Measurements from ENCODE around the gene SLC9B2. TPM values are rescaled to one million over a fixed set of nuclear protein-coding genes. Genes with fewer than 3 reads are reported as not detected.

SLC9B2 gene
- polyA plus RNA-seq, 2 of the 4 experiments (the other 2 are of a cell fraction), result 7.3 to 9.2 TPM

DNA sequence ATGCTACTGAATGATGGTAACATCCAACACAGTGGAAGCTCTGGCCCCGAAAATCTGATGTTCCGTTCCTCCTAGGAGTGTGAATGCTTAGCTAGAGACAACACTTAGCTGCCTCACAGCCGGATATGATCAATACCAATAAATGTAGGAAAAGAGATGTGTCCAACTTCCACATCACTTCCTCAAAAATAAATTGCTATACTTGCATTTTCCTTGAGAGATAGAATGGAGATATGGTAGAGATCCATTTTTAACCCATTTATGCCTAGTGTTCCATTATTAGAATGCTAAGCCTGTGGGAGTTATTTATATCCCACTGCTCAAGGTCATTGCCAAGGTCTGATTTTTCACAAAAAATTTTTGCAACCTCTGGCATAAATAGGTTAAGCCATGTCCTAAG, 51.6 kb downstream of the SLC9B2 start:
- ATAC-seq (no peak), FAIRE-seq (no peak), DNase-seq (ENCODE audit: low read depth in 1 of 2, low spot score in 1 of 2) (no peak)
- no peaks in the 10 kb centered on the region for H3K4me1 ChIP-seq
- ChIA-PET CTCF (no interaction called here), POLR2A (no interaction called here)
- H3K9me3 ChIP-seq, result no peaks in the 10 kb centered on the region
- H3K27ac ChIP-seq, result no peak overlapping the region
- TF ChIP-seq MAFK (IDR thresholded peaks at IDR 0.05; ENCODE audit: partially characterized antibody), result peak; percentile 54
- no peak for TF ChIP-seq POLR2AphosphoS2 (conservative IDR thresholded peaks at IDR 0.05; ENCODE audit: low read length)
- no peak for TF ChIP-seq CHD2 (IDR thresholded peaks at IDR 0.05; ENCODE audit: low read length, partially characterized antibody)
- H3K4me3 ChIP-seq, result no peak overlapping the region
- no peak overlapping the region for H3K4me2 ChIP-seq
- 46% methylated on average over 3 of the region's 3 CpGs for WGBS (ENCODE audit: missing lambda C conversion rate)

DNA sequence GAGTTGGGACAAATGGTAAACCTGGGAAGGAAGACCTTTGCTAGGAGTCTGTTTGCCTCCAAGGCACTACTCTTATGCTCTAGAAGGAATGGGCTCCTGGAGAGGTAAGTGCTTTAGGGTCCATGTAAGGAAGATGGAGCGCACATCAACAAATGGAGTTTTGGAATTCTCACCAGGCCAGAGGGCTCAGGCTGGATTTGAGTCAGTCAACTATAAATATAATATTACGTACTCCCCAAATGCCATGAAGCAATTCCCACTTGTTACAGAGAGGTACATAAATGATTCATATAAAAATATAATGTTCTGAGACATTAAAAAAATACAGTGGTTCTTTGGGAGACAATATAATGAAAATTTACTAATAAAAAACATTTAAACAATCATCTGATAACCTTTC, 55.4 kb downstream of the SLC9B2 start:
- peaks cover 5% of the 10 kb centered on the region; the same call in 2 of the 3 replicates for H3K4me1 ChIP-seq
- no peak overlapping the region for H3K27ac ChIP-seq
- POLR2A ChIA-PET, result no interaction called here
- DNase-seq (ENCODE audit: low read depth in 1 of 2, low spot score in 1 of 2), result no peak
- no peak for FAIRE-seq
- H3K4me2 ChIP-seq, result no peak overlapping the region
- no peak for ATAC-seq
- H3K9me3 ChIP-seq, result no peaks in the 10 kb centered on the region
- TF ChIP-seq FOSB (CRISPR knock-in tag; IDR thresholded peaks at IDR 0.05) (no peak), CHD4 (IDR thresholded peaks at IDR 0.05; ENCODE audit: borderline replicate concordance) (no peak), RARB (CRISPR knock-in tag; IDR thresholded peaks at IDR 0.05) (no peak), SMC3 (IDR thresholded peaks at IDR 0.05) (no peak), NR3C1 (IDR thresholded peaks at IDR 0.05) (no peak)
- H3K4me3 ChIP-seq, result no peak overlapping the region
- 90% methylated on average over 2 of the region's 2 CpGs for WGBS (ENCODE audit: missing lambda C conversion rate)
- CTCF ChIA-PET, result no interaction called here

DNA sequence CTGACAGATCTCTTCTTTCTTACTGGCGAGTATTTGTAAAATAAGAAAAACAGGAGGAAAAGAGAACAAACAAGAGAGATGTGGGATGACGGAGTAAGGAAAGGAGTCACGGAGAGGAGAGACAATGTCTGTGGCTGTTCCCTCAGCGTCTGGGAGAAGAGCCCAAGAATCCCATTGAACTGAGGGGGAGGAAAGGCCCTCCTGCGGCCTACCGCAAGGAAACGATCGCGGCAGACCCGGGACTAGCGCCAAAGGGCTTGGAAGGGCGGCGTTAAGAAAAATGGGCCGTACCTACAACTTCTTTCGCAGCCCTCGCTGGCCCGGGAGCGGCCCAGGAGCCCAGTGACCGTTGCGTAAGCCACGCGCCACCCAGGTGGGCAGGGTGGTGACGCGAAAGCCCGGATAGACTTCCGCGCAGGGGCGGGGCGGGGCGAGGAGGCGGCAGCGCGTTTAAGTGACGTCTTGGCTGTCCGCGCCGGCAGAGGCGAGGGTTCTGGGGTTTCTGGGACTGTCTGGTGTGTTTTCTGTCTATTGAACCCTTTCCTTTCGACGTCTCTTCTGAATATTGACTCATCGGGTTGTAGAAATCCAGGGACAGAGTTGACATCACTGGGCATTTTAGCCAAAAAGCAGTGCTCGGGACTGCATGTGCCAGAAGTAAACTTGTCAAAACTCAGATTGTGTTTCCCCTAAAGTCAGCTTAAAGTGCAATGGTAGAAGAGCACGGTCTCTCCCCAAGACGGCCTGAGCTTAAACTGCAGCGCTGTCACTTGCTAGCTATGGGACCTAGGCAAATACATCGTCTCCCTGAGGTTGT, 57.0 kb downstream of the SLC9B2 start, which contains the start of gene SLC9B1:
SLC9B1 (minus strand) TSS at position 398 of the 817 bp plus-strand sequence. CDS start 27,994 bp downstream, outside the sequence.
- no peak for FAIRE-seq
- peak within 1 kb of the TSS; percentile 84 for H3K4me2 ChIP-seq
- POLR2A ChIA-PET, result interaction anchor here (1.0 kb wide), 1 partner anchor 191 kb away, joined by 5 read pairs; no protein-coding TSS in a partner anchor
- peak; percentile 98 to 99 for ATAC-seq
- H3K4me3 ChIP-seq, result peak within 1 kb of the TSS; percentile 51
- no peaks in the 10 kb centered on the region for H3K9me3 ChIP-seq
- WGBS (ENCODE audit: missing lambda C conversion rate), result 3% methylated on average over 37 of the region's 46 CpGs
- CTCF ChIA-PET, result interaction anchor here (0.9 to 1.0 kb wide), 3 partner anchors 10 to 399 kb away, joined by 3 to 4 read pairs (median 4); no protein-coding TSS in a partner anchor
- DNase-seq (ENCODE audit: low read depth in 1 of 2, low spot score in 1 of 2), result peak; percentile 66 to 95
- H3K27ac ChIP-seq, result peak within 1 kb of the TSS; percentile 88 to 90
- peaks cover 5% of the 10 kb centered on the region; the same call in 2 of the 3 replicates for H3K4me1 ChIP-seq
- TF ChIP-seq, protein P1, sequence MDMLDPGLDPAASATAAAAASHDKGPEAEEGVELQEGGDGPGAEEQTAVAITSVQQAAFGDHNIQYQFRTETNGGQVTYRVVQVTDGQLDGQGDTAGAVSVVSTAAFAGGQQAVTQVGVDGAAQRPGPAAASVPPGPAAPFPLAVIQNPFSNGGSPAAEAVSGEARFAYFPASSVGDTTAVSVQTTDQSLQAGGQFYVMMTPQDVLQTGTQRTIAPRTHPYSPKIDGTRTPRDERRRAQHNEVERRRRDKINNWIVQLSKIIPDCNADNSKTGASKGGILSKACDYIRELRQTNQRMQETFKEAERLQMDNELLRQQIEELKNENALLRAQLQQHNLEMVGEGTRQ (IDR thresholded peaks at IDR 0.05), result 0 out of 2 replicates have a peak, but pooled peaks have one; percentile 14
- TF ChIP-seq EP300 (IDR thresholded peaks at IDR 0.05), result no peak
- no peak for TF ChIP-seq TFCP2L1 (CRISPR knock-in tag; IDR thresholded peaks at IDR 0.05)
- TF ChIP-seq ZSCAN20 (CRISPR knock-in tag; IDR thresholded peaks at IDR 0.05), result no peak
- no peak for TF ChIP-seq CBX2 (IDR thresholded peaks at IDR 0.05; ENCODE audit: borderline replicate concordance, low read depth)
- TF ChIP-seq MAZ (IDR thresholded peaks at IDR 0.05; ENCODE audit: borderline replicate concordance, low read depth, low read length), result 0 out of 2 replicates have a peak, but pooled peaks have one; percentile 24
- TF ChIP-seq, protein P2, sequence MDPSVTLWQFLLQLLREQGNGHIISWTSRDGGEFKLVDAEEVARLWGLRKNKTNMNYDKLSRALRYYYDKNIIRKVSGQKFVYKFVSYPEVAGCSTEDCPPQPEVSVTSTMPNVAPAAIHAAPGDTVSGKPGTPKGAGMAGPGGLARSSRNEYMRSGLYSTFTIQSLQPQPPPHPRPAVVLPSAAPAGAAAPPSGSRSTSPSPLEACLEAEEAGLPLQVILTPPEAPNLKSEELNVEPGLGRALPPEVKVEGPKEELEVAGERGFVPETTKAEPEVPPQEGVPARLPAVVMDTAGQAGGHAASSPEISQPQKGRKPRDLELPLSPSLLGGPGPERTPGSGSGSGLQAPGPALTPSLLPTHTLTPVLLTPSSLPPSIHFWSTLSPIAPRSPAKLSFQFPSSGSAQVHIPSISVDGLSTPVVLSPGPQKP (IDR thresholded peaks at IDR 0.05; ENCODE audit: low read depth, low read length), result no peak
- no peak for TF ChIP-seq RFX5 (IDR thresholded peaks at IDR 0.05)
- TF ChIP-seq, protein P3, sequence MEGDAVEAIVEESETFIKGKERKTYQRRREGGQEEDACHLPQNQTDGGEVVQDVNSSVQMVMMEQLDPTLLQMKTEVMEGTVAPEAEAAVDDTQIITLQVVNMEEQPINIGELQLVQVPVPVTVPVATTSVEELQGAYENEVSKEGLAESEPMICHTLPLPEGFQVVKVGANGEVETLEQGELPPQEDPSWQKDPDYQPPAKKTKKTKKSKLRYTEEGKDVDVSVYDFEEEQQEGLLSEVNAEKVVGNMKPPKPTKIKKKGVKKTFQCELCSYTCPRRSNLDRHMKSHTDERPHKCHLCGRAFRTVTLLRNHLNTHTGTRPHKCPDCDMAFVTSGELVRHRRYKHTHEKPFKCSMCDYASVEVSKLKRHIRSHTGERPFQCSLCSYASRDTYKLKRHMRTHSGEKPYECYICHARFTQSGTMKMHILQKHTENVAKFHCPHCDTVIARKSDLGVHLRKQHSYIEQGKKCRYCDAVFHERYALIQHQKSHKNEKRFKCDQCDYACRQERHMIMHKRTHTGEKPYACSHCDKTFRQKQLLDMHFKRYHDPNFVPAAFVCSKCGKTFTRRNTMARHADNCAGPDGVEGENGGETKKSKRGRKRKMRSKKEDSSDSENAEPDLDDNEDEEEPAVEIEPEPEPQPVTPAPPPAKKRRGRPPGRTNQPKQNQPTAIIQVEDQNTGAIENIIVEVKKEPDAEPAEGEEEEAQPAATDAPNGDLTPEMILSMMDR (IDR thresholded peaks at IDR 0.05), result no peak
- no peak for TF ChIP-seq CHD2 (IDR thresholded peaks at IDR 0.05; ENCODE audit: low read length, partially characterized antibody)
- TF ChIP-seq, protein P4, sequence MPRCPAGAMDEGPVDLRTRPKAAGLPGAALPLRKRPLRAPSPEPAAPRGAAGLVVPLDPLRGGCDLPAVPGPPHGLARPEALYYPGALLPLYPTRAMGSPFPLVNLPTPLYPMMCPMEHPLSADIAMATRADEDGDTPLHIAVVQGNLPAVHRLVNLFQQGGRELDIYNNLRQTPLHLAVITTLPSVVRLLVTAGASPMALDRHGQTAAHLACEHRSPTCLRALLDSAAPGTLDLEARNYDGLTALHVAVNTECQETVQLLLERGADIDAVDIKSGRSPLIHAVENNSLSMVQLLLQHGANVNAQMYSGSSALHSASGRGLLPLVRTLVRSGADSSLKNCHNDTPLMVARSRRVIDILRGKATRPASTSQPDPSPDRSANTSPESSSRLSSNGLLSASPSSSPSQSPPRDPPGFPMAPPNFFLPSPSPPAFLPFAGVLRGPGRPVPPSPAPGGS (IDR thresholded peaks at IDR 0.05), result peak; percentile 40; the same call in 1 of the 3 replicates
- TF ChIP-seq RARB (CRISPR knock-in tag; IDR thresholded peaks at IDR 0.05), result no peak
- TF ChIP-seq, protein P5, sequence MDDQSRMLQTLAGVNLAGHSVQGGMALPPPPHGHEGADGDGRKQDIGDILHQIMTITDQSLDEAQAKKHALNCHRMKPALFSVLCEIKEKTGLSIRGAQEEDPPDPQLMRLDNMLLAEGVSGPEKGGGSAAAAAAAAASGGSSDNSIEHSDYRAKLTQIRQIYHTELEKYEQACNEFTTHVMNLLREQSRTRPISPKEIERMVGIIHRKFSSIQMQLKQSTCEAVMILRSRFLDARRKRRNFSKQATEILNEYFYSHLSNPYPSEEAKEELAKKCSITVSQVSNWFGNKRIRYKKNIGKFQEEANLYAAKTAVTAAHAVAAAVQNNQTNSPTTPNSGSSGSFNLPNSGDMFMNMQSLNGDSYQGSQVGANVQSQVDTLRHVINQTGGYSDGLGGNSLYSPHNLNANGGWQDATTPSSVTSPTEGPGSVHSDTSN (IDR thresholded peaks at IDR 0.05), result no peak
- TF ChIP-seq, protein P6, sequence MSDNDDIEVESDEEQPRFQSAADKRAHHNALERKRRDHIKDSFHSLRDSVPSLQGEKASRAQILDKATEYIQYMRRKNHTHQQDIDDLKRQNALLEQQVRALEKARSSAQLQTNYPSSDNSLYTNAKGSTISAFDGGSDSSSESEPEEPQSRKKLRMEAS (IDR thresholded peaks at IDR 0.05), result peak; percentile 90
- peak; percentile 29 to 56; a peak in 1 of 5 replicates for TF ChIP-seq JUN (IDR thresholded peaks at IDR 0.05)
- no peak for TF ChIP-seq ZC3H11A (IDR thresholded peaks at IDR 0.05)
- TF ChIP-seq PHF8 (IDR thresholded peaks at IDR 0.05; ENCODE audit: borderline replicate concordance, low read depth), result peak; percentile 74; the same call in 1 of the 2 replicates
- no peak for TF ChIP-seq ESRRA (IDR thresholded peaks at IDR 0.05; ENCODE audit: borderline replicate concordance, low read length)
- TF ChIP-seq KDM5A (IDR thresholded peaks at IDR 0.05), result no peak
- 0 out of 3 replicates have a peak, but pooled peaks have one; percentile 10 for TF ChIP-seq SMC3 (IDR thresholded peaks at IDR 0.05)
